Measurements from ENCODE around the gene DCAF7.

- no peak for TF ChIP-seq YY1 (IDR thresholded peaks at IDR 0.05; ENCODE audit: insufficient read depth, insufficient read length)
- no peak for TF ChIP-seq SUZ12 (IDR thresholded peaks at IDR 0.05; ENCODE audit: extremely low read depth, insufficient read depth, insufficient read length)
- TF ChIP-seq ZNF274 (IDR thresholded peaks at IDR 0.05; ENCODE audit: low read depth, low read length), result no peak
Measured at GRCh38 chr17:63531022-63531965, 19.0 kb upstream of the DCAF7 start.

Measured in NT2/D1 (cell line).